ENCODE results near the gene KIAA0513. TPM values are rescaled to one million over a fixed set of nuclear protein-coding genes. Genes with fewer than 3 reads are reported as not detected.
A peak's percentile ranks its signal among the peaks of the same experiment; 100 is the strongest.

Gene KIAA0513
- total and polyA plus RNA-seq, 2 of the 13 experiments (the other 11 are each of a cell fraction or from before 2014, with no cell fraction given), result 1.8 TPM

- TF ChIP-seq ZFP36L1 (CRISPR knock-in tag; IDR thresholded peaks at IDR 0.05) (0 out of 2 replicates have a peak, but pooled peaks have one; percentile 70), ZNF652 (CRISPR knock-in tag; IDR thresholded peaks at IDR 0.05; ENCODE audit: borderline replicate concordance, low read depth) (peak; percentile 59; the same call in 1 of the 2 replicates), ELF4 (CRISPR knock-in tag; IDR thresholded peaks at IDR 0.05; ENCODE audit: borderline replicate concordance) (no peak), ZNF580 (CRISPR knock-in tag; IDR thresholded peaks at IDR 0.05; ENCODE audit: borderline replicate concordance, low read depth) (peak; percentile 85), FOXK1 (CRISPR knock-in tag; IDR thresholded peaks at IDR 0.05; ENCODE audit: borderline replicate concordance, low read depth) (peak; percentile 61; the same call in 1 of the 2 replicates), TAF1 (CRISPR knock-in tag; IDR thresholded peaks at IDR 0.05) (peak; percentile 4; the same call in 1 of the 2 replicates), MYC (CRISPR knock-in tag; IDR thresholded peaks at IDR 0.05; ENCODE audit: borderline replicate concordance) (peak; percentile 71), ZBTB44 (CRISPR knock-in tag; IDR thresholded peaks at IDR 0.05) (no peak), SIN3A (IDR thresholded peaks at IDR 0.05; ENCODE audit: borderline replicate concordance, low read depth, low read length) (0 out of 2 replicates have a peak, but pooled peaks have one; percentile 14), FOXA3 (CRISPR knock-in tag; IDR thresholded peaks at IDR 0.05) (peak; percentile 68), ZNF317 (CRISPR knock-in tag; IDR thresholded peaks at IDR 0.05) (peak; percentile 54; the same call in 1 of the 2 replicates), ZBTB38 (CRISPR knock-in tag; IDR thresholded peaks at IDR 0.05) (peak; percentile 81; the same call in 1 of the 2 replicates), ZNF503 (CRISPR knock-in tag; IDR thresholded peaks at IDR 0.05) (peak; percentile 73), PBX3 (CRISPR knock-in tag; IDR thresholded peaks at IDR 0.05; ENCODE audit: borderline replicate concordance) (peak; percentile 58; the same call in 1 of the 2 replicates), PAWR (CRISPR knock-in tag; IDR thresholded peaks at IDR 0.05; ENCODE audit: borderline replicate concordance) (peak; percentile 59; the same call in 1 of the 2 replicates), ZFP91 (CRISPR knock-in tag; IDR thresholded peaks at IDR 0.05; ENCODE audit: borderline replicate concordance) (peak; percentile 85; the same call in 1 of the 2 replicates), MIER2 (CRISPR knock-in tag; IDR thresholded peaks at IDR 0.05) (peak; percentile 25; the same call in 1 of the 2 replicates), ZNF282 (IDR thresholded peaks at IDR 0.05; ENCODE audit: partially characterized antibody) (no peak), YEATS4 (CRISPR knock-in tag; IDR thresholded peaks at IDR 0.05; ENCODE audit: borderline replicate concordance) (peak; percentile 47), NAIF1 (CRISPR knock-in tag; IDR thresholded peaks at IDR 0.05; ENCODE audit: borderline replicate concordance) (no peak), NFKBIZ (CRISPR knock-in tag; IDR thresholded peaks at IDR 0.05) (0 out of 2 replicates have a peak, but pooled peaks have one; percentile 17), ZNF670 (CRISPR knock-in tag; IDR thresholded peaks at IDR 0.05; ENCODE audit: borderline replicate concordance) (0 out of 2 replicates have a peak, but pooled peaks have one; percentile 33)
Observed at GRCh38 chr16:85137323-85138072, 109.9 kb downstream of the KIAA0513 start (continued).

Measured in HepG2 (cell line).